T-helper 17 cell (primary cell): ENCODE measurements around the gene HOXC13. TPM values are rescaled to one million over a fixed set of nuclear protein-coding genes. Genes with fewer than 3 reads are reported as not detected.

ENCODE experiments used
- ATAC-seq: fragments of 150-1000 bp; cut with Tn5 transposase; 2 replicates; pipeline ENCODE4 v1.10.0; 2021; ENCODE audit warnings: mild to moderate bottlenecking, moderate library complexity
- DNase-seq, 3 donors: peaks; one replicate each; pipeline versions ENCODE4 v3.0.0 to v3.0.0-alpha.2; 2020 to 2021
- H3K9me3 ChIP-seq: one replicate; pipeline ENCODE4 v1.7.0; 2013; ENCODE audit warnings: low read length, mild to moderate bottlenecking; ENCODE audit not compliant: control insufficient read depth, poor library complexity, severe bottlenecking
- H3K27ac Mint-ChIP-seq: one replicate; pipeline ENCODE4 v1.8.0; 2022; ENCODE audit warnings: mild to moderate bottlenecking, moderate library complexity, mixed read lengths
- H3K27me3 Mint-ChIP-seq: one replicate; pipeline ENCODE4 v1.8.0; 2022; ENCODE audit warnings: mixed read lengths
- H3K36me3 Mint-ChIP-seq: one replicate; pipeline ENCODE4 v1.8.0; 2022; ENCODE audit warnings: low read depth, mixed read lengths
- H3K4me1 Mint-ChIP-seq: one replicate; pipeline ENCODE4 v1.8.0; 2022; ENCODE audit warnings: mild to moderate bottlenecking, mixed read lengths
- H3K4me3 Mint-ChIP-seq: one replicate; pipeline ENCODE4 v1.8.0; 2022; ENCODE audit warnings: mild to moderate bottlenecking, moderate library complexity, mixed read lengths
- total RNA-seq, 4 donors: library from RNA in 2 of 4; stranded (reverse) in 2 of 4; gene quantifications; one replicate each; pipeline ENCODE4 v1.2.3 and lab custom pipeline; 2022 to 2026

Gene HOXC13
- total RNA-seq, 2 donors from 2014 or later = not detected

DNA sequence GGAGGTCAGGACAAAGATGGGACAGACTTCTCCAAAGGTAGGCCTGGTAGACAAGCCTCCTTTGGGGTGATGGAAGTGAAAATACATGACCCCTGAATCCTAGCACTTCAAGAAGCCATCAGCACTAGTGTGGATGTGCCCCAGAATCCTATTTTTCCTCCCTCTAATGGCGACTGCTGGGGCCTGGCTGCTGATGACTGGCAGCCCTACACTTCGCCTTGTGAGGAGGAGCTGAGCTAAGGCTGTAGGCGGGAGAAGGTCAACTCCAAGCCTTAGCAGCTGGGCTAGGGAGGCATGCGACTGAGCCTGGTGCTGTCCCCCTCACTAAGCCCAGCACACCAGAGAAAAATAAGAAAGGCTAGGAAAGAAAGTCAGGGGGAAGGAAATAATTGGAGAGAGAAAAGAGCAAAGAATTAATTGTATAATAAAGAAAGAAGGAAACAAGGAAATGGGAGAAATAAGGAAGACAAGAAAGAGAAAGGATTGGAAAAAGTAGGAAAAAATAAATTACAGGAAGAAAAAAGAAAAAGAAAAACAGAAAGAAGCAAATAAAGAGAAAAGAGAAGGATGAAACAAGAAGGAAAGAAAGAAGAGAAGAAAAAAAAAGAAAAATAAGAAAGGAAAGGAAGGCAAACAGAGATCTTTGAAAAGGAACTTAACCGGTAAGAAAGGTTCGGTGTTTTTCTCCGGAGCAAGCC, 41.6 kb downstream of the HOXC13 start:
- DNase-seq = no peak
- H3K27ac Mint-ChIP-seq = peak overlapping the region; percentile 16
- no peaks in the 10 kb centered on the region for H3K9me3 ChIP-seq
- H3K27me3 Mint-ChIP-seq = peaks cover 88% of the 10 kb centered on the region
- no peak for ATAC-seq
- peaks cover 16% of the 10 kb centered on the region for H3K4me1 Mint-ChIP-seq
- H3K36me3 Mint-ChIP-seq = no peaks in the 10 kb centered on the region
- H3K4me3 Mint-ChIP-seq = no peak overlapping the region

DNA sequence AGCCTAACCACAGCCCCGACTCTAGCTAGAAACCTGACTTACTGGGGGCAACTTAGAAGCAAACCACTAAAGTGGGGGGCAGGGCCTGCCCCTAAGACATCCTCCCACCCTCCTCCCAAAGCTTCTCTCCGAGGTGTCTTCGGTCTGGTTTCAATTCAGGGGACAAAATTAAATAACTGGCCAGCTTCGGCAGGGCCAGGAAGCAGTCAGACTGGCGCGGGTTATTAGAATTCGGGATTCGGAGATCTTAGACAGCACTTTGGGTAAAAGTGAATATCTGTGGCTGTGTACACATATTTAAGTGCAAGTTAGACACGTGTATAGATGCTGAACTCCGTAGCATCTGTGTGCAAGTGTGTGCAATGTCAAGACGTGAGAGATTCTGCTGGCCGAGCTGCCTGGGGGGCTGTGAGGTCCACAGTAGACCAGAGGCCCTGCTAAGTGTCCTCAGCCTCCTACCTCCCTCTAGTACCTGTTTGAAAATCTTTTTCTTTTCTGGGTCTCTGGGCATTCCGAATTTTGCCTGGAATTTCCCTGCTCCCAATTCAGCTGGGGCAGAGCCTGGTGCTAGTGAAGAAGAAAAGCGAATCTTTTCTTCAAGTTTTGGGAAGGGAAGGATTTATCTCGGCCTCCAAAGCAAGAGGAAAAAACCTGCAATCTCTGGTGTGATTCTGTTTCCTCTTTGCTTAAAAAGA, 42.3 kb downstream of the HOXC13 start:
- ATAC-seq (no peak), DNase-seq (no peak)
- Mint-ChIP-seq H3K4me3 (no peak overlapping the region), H3K36me3 (no peaks in the 10 kb centered on the region), H3K27me3 (peaks cover 87% of the 10 kb centered on the region), H3K4me1 (peaks cover 21% of the 10 kb centered on the region), H3K27ac (peak overlapping the region; percentile 16)
- no peaks in the 10 kb centered on the region for H3K9me3 ChIP-seq

DNA sequence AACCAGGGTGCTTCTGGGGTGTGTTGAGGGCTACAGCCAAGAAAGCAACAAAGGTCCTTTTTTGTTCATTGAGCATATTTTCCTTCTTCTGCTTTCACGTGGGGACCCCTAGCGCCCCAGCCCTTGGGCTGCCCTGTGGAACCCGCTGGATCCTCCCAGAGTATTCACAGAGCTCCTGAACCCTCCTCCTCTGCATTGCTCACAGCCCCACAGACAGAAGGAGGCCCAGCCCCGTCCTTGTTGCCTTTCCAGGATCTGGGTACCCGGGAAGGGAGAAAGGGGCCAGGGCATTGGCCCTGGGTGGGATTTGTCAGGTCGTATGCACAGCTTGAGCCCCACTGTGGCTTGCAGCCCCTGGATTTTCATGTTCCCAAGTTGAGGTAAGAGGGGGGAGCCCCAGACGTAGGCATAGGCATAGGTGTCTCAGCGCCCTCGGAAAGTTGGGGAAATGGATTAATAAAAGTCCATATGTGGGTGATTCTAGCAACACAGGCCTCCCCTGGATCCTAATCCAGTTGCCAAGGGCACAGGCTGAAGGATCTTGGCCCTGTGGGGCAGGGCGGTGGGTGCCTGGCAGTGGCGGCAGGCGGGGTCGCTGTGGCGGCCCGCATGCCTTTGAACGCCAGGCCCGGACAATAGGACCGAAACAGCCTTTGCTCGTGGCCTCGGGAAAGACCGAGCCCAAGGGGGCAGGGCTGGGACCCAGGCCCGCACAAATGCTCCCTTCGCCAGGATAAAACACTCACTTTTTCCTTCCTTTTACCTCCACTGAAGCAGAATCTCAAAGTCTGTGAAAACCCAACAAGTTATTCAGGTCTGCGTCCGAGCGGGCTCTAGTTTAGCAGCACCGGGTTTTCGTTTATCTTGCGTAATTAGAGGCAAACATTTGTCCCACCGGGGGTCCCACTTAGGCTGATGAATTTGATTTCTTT, 43.3 kb downstream of the HOXC13 start:
- H3K9me3 ChIP-seq = no peaks in the 10 kb centered on the region
- H3K36me3 Mint-ChIP-seq = no peaks in the 10 kb centered on the region
- peaks cover 28% of the 10 kb centered on the region for H3K4me1 Mint-ChIP-seq
- ATAC-seq = no peak
- peaks cover 89% of the 10 kb centered on the region for H3K27me3 Mint-ChIP-seq
- no peak overlapping the region for H3K4me3 Mint-ChIP-seq
- no peak overlapping the region for H3K27ac Mint-ChIP-seq
- no peak for DNase-seq

DNA sequence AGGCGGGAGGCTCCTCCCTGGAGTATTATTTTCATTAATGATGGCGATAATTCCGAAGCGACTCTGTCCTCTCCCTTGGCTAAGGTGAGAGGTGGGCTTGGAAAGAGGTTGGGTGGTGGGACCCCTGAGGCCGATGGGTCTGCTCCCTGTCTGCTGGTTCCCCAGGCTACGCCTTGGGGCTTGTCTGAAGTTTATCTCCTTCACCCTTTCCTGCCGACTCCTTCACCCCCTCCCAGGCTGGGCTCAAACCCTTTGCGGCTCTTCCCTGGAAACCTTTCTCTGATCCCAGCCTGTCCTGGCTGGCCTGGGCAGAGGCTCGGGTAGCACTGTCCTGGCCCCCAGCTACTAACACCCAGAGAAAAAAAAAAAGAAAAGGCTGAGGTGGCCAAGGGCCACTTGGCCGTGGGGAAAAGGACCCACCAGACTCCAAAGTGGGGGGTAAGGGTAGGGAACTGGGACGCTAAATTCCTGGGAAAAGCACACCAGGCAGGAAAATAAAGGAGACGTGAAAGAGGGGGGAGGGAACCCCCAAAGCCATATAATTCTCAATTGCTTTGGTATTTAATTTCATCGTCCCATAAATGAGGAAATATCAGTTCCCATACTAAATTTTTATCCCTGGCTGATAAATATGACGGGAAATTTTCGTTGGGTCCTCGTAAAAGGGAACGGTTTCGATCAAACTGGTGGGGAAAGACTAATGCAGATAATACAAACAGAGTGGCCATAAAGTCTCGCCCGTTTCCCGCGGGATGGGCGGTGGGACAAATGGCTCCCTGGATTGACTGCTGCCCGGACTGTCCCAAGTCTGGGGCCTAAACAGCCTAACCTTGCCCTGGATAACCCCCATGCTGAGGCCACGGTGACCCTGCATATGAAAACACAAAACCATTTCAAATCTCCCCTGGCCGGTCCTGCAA, 44.3 kb downstream of the HOXC13 start:
- H3K27ac Mint-ChIP-seq = peak overlapping the region; percentile 73
- peaks cover 89% of the 10 kb centered on the region for H3K27me3 Mint-ChIP-seq
- H3K4me3 Mint-ChIP-seq = peak overlapping the region; percentile 33
- no peak for DNase-seq
- H3K36me3 Mint-ChIP-seq = no peaks in the 10 kb centered on the region
- H3K9me3 ChIP-seq = no peaks in the 10 kb centered on the region
- H3K4me1 Mint-ChIP-seq = peaks cover 28% of the 10 kb centered on the region
- no peak for ATAC-seq

DNA sequence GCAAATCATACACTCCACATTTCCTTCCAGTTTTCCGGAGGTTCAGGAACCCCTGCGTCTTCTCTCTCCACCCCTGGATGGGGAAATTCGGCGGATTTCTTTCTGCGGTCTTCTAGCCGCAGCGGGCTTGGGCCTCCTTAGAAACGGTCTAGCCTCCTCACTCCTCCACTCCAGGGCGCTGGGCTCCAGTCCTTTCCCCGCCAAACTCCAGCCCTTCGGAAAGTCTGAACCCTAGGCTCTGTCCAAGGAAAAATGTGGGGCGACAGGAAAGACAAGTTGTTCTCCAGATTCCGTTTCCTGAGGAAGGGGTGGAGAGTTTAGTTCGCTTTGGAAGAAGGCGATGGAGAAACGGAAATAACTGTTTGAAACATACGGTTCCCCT, 44.9 kb downstream of the HOXC13 start:
- H3K27me3 Mint-ChIP-seq = peaks cover 89% of the 10 kb centered on the region
- H3K36me3 Mint-ChIP-seq = no peaks in the 10 kb centered on the region
- ATAC-seq (no peak), DNase-seq (no peak)
- peak overlapping the region; percentile 73 for H3K27ac Mint-ChIP-seq
- no peaks in the 10 kb centered on the region for H3K9me3 ChIP-seq
- H3K4me3 Mint-ChIP-seq = peak overlapping the region; percentile 26
- H3K4me1 Mint-ChIP-seq = peaks cover 29% of the 10 kb centered on the region

DNA sequence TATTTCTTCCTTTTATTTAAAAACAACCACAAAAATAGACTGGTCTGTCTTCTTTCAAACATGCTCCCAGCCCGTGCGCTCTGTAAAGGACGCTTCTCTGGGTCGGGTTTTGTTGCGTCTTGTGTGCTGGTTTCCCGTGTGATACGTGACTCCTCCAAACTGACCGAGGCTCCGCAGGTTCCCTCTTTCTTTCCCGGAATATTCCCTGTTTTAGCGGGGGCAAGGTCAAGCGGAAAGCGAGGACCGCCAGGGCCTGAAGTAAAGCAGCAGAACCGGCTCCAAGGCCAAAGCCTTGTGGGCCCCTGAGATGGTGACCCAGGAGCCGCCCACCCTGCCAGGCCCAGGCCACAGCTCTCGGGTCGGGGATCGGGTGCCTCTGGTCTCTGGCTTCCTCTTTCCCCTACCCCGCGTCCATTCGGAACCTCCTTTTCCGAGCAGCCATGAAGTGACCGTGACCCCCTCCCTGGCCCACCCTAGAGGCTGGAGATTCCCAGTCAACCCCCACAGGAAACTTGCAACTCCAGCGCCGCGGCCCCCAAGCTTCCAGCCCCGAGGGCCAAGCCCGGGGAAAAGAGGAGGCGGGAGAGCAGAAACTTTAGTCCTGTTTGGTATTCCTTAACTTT, 45.4 kb downstream of the HOXC13 start:
- no peaks in the 10 kb centered on the region for H3K36me3 Mint-ChIP-seq
- H3K4me3 Mint-ChIP-seq = peak overlapping the region; percentile 25
- no peaks in the 10 kb centered on the region for H3K9me3 ChIP-seq
- DNase-seq = no peak
- peaks cover 90% of the 10 kb centered on the region for H3K27me3 Mint-ChIP-seq
- peak overlapping the region; percentile 73 for H3K27ac Mint-ChIP-seq
- no peak for ATAC-seq
- H3K4me1 Mint-ChIP-seq = peaks cover 31% of the 10 kb centered on the region

DNA sequence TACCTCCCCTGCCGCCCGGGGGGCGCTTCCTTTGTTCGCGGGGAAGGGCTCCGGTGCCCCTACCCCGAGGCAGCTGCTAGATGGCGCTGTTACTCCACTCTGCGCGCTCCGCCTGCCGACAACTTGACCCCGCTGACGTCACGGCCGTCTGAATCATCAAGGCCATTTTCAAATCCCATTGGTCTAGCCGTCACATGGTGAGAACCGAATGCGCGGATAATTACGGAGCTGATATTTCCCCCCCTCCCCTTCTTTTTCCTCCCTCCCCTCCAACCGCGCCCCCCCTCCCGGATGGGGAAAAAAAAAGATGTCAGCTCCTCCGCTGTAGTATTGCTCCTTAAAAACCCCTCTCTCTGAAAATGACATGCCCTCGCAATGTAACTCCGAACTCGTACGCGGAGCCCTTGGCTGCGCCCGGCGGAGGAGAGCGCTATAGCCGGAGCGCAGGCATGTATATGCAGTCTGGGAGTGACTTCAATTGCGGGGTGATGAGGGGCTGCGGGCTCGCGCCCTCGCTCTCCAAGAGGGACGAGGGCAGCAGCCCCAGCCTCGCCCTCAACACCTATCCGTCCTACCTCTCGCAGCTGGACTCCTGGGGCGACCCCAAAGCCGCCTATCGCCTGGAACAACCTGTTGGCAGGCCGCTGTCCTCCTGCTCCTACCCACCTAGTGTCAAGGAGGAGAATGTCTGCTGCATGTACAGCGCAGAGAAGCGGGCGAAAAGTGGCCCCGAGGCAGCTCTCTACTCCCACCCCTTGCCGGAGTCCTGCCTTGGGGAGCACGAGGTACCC, 46.5 kb downstream of the HOXC13 start, which contains the start of gene HOXC10:
TSS of gene HOXC10 (plus strand) at position 246 of the 791 bp plus-strand sequence. CDS start at position 360, 114 bp downstream.
- ATAC-seq = peak; percentile 47
- peaks cover 91% of the 10 kb centered on the region for H3K27me3 Mint-ChIP-seq
- H3K4me3 Mint-ChIP-seq = peak within 1 kb of the TSS; percentile 82
- peak in 2 of 3 donors; percentile 44 for DNase-seq
- peak within 1 kb of the TSS; percentile 80 for H3K27ac Mint-ChIP-seq
- H3K9me3 ChIP-seq = no peaks in the 10 kb centered on the region
- H3K4me1 Mint-ChIP-seq = peaks cover 41% of the 10 kb centered on the region
- H3K36me3 Mint-ChIP-seq = no peaks in the 10 kb centered on the region

DNA sequence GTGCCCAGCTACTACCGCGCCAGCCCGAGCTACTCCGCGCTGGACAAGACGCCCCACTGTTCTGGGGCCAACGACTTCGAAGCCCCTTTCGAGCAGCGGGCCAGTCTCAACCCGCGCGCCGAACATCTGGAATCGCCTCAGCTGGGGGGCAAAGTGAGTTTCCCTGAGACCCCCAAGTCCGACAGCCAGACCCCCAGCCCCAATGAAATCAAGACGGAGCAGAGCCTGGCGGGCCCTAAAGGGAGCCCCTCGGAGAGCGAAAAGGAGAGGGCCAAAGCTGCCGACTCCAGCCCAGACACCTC, 47.0 kb downstream of the HOXC13 start:
- H3K36me3 Mint-ChIP-seq = peaks cover 4% of the 10 kb centered on the region
- ATAC-seq = no peak
- H3K27ac Mint-ChIP-seq = peak overlapping the region; percentile 80
- peaks cover 91% of the 10 kb centered on the region for H3K27me3 Mint-ChIP-seq
- H3K4me1 Mint-ChIP-seq = peaks cover 42% of the 10 kb centered on the region
- H3K4me3 Mint-ChIP-seq = peak overlapping the region; percentile 82
- DNase-seq = no peak
- H3K9me3 ChIP-seq = no peaks in the 10 kb centered on the region

DNA sequence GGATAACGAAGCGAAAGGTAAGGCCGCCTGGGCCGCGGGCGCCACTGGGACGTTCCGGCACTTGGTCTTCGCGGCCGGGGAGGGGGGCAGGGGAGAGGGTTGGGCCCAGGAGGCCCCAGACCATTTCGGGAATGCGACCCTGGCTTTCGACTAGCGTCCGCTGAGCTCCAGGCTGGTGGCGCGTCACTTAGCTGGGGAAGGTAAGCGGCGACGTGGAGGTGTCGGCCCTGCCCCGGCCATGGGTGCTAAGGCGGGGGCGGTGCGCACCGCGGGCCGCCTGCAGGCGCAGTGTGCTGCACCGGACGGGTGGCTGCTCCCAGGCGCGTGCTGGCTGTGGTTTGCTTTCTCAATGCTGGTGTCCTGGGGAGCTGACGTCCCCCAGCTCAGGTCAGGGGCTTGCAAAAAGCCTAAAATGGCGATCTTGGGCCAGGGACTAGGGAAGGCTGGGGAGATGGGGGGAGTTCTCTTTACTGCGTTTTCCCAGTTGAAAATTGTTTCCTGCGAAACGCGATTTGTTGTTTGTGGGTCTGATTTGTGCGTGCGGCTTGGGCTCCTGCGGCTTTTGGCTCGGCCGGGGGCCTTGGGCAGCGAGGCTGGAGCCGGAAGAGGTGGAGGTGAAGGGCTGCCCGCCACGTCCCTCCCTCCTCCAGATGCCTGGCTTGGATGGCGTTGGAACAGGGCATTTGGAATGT, 47.5 kb downstream of the HOXC13 start:
- DNase-seq = no peak
- H3K27me3 Mint-ChIP-seq = peaks cover 91% of the 10 kb centered on the region
- H3K27ac Mint-ChIP-seq = peak overlapping the region; percentile 80
- no peaks in the 10 kb centered on the region for H3K9me3 ChIP-seq
- peak overlapping the region; percentile 82 for H3K4me3 Mint-ChIP-seq
- H3K36me3 Mint-ChIP-seq = peaks cover 4% of the 10 kb centered on the region
- peaks cover 42% of the 10 kb centered on the region for H3K4me1 Mint-ChIP-seq
- no peak for ATAC-seq

DNA sequence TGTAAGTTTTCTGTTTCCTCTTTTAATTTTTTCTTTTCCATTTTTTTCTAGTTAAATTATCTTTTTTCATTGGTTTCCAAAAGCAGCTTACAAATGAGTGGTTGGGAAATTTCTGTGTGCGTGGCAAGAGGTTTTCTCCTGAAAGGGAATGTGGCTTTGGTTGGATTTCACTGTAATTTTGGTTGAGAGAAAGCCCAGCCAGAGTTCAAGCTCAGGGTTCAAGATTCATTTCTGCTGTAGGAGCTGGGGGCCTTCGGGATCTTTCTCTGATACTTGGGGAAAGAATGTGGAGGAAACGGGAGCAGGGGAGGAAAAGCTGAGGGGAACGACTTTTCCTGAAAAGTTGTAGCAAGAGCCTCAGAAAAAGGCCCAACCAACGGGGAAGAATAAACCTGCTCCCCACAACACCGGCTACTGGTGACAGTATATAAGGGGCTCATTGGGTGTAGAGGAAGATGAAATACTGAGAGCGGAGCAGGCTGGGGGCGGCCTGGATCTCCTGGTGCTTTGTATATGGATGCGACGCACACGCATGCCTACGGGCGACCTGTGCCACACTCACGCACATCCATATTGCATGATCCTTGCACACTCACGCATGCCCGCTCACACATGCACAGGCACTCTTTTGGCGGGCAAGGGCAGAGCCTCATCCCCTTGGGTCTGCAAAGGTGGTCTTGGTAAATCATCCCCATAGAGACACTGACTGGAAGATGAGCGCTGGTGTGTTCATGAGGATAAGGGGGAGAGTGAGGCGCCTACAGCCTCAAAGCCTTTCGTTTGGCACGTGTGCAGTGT, 48.3 kb downstream of the HOXC13 start:
- peak overlapping the region; percentile 7 for H3K4me3 Mint-ChIP-seq
- H3K4me1 Mint-ChIP-seq = peaks cover 43% of the 10 kb centered on the region
- no peak for DNase-seq
- peak overlapping the region; percentile 53 for H3K27ac Mint-ChIP-seq
- H3K27me3 Mint-ChIP-seq = peaks cover 91% of the 10 kb centered on the region
- H3K36me3 Mint-ChIP-seq = peaks cover 4% of the 10 kb centered on the region
- no peaks in the 10 kb centered on the region for H3K9me3 ChIP-seq
- no peak for ATAC-seq
